Neuronal stem cell (in vitro differentiated cells): ENCODE results near the gene TPRN.

Experiments used
- DNase-seq: peaks from one replicate; pipeline ENCODE4 v3.0.0-alpha.2; 2013; ENCODE audit warnings: low spot score
- H2AFZ ChIP-seq: one replicate; pipeline ENCODE4 v1.6.1; 2013; ENCODE audit warnings: mild to moderate bottlenecking, low read length, inconsistent platforms
- H2AK5ac ChIP-seq: 2 replicates; pipeline ENCODE4 v1.6.1; 2013; ENCODE audit warnings: low read depth, mild to moderate bottlenecking, inconsistent platforms, low read length, moderate library complexity, mixed read lengths
- H2BK120ac ChIP-seq: 2 replicates; pipeline ENCODE4 v1.6.1; 2013; ENCODE audit warnings: low read depth, mild to moderate bottlenecking, inconsistent platforms, low read length, moderate library complexity, mixed read lengths
- H2BK12ac ChIP-seq: one replicate; pipeline ENCODE4 v1.6.1; 2013; ENCODE audit warnings: low read length, inconsistent platforms
- H2BK15ac ChIP-seq: 2 replicates; pipeline ENCODE4 v1.6.1; 2013; ENCODE audit warnings: mild to moderate bottlenecking, low read length, inconsistent platforms, mixed read lengths
- H2BK5ac ChIP-seq: one replicate; pipeline ENCODE4 v1.6.1; 2013; ENCODE audit warnings: inconsistent platforms, mild to moderate bottlenecking, low read length, moderate library complexity
- H3K14ac ChIP-seq: one replicate; pipeline ENCODE4 v1.6.1; 2013; ENCODE audit warnings: low read length, inconsistent platforms
- H3K18ac ChIP-seq: 2 replicates; pipeline ENCODE4 v1.6.1; 2013; ENCODE audit warnings: low read length, inconsistent platforms
- H3K23ac ChIP-seq: 2 replicates; pipeline ENCODE4 v1.6.1; 2013; ENCODE audit warnings: low read depth, mild to moderate bottlenecking, mixed read lengths, low read length, inconsistent platforms; ENCODE audit not compliant: poor library complexity
- H3K27ac ChIP-seq: replicated peaks from 3 replicates; pipeline ENCODE4 v1.5.1; 2013; ENCODE audit warnings: low read length, inconsistent platforms
- H3K27me3 ChIP-seq, 3 experiments: 2 replicates each; pipeline ENCODE4 v1.6.1; 2013; ENCODE audit warnings: low read length in 3 of 3, mild to moderate bottlenecking in 2 of 3, inconsistent platforms in 1 of 3, low read depth in 1 of 3, mixed read lengths in 1 of 3, moderate library complexity in 1 of 3; ENCODE audit not compliant: control insufficient read depth in 3 of 3, insufficient read depth in 3 of 3
- H3K36me3 ChIP-seq, 2 donors: replicated peaks in 1 of 2; 2 replicates each; pipeline ENCODE4 v1.6.1; 2013; ENCODE audit warnings: low read length in 2 of 2; ENCODE audit not compliant: control insufficient read depth in 2 of 2, insufficient read depth in 2 of 2
- H3K4ac ChIP-seq: 2 replicates; pipeline ENCODE4 v1.6.1; 2013; ENCODE audit warnings: inconsistent platforms, mild to moderate bottlenecking, low read length, moderate library complexity
- H3K4me1 ChIP-seq, 2 donors: 1 replicate in 1 of 2; 2 replicates in 1 of 2; pipeline ENCODE4 v1.6.1; 2013; ENCODE audit warnings: low read length in 2 of 2, low read depth in 1 of 2; ENCODE audit not compliant: control insufficient read depth in 2 of 2, insufficient read depth in 1 of 2
- H3K4me2 ChIP-seq: one replicate; pipeline ENCODE4 v1.6.1; 2013; ENCODE audit warnings: mild to moderate bottlenecking, low read length, inconsistent platforms; ENCODE audit not compliant: insufficient read depth, poor library complexity, severe bottlenecking
- H3K4me3 ChIP-seq, 2 donors: 2 replicates each; pipeline ENCODE4 v1.5.1; 2013; ENCODE audit warnings: low read length in 2 of 2, mild to moderate bottlenecking in 2 of 2, inconsistent platforms in 1 of 2, moderate library complexity in 1 of 2
- H3K79me1 ChIP-seq: one replicate; pipeline ENCODE4 v1.6.1; 2013; ENCODE audit warnings: low read depth, mild to moderate bottlenecking, inconsistent platforms, low read length, moderate library complexity
- H3K9ac ChIP-seq: one replicate; pipeline ENCODE4 v1.6.1; 2013; ENCODE audit warnings: mild to moderate bottlenecking, low read depth, low read length, inconsistent platforms; ENCODE audit not compliant: poor library complexity
- H3K9me3 ChIP-seq, 2 donors: replicated peaks in 1 of 2; 2 replicates each; pipeline versions ENCODE3 to v1.6.1; 2013; ENCODE audit warnings: low read length in 2 of 2, mild to moderate bottlenecking in 2 of 2, inconsistent platforms in 1 of 2, low read depth in 1 of 2, mixed read lengths in 1 of 2, moderate library complexity in 1 of 2; ENCODE audit not compliant: control insufficient read depth in 2 of 2, insufficient read depth in 1 of 2
- H4K8ac ChIP-seq: one replicate; pipeline ENCODE4 v1.6.1; 2013; ENCODE audit warnings: low read depth, mild to moderate bottlenecking, inconsistent platforms, low read length, moderate library complexity
- H4K91ac ChIP-seq: one replicate; pipeline ENCODE4 v1.6.1; 2013; ENCODE audit warnings: low read length, low read depth, mild to moderate bottlenecking, inconsistent platforms; ENCODE audit not compliant: poor library complexity
- WGBS, 2 donors: extraction: QIAGEN DNeasy Blood & Tissue Kit; methylation state at CpG; one replicate each; pipeline ENCODE4 v1.1.7; 2013; ENCODE audit warnings: missing lambda C conversion rate in 2 of 2, mixed read lengths in 1 of 2; ENCODE audit not compliant: insufficient read length in 2 of 2, insufficient replicate concordance in 1 of 2; ENCODE audit errors: extremely low coverage in 2 of 2; 5-methylcytosine and 5-hydroxymethylcytosine counted together

Gene TPRN

GRCh38 chr9:137226338-137227053, 26.0 kb upstream of the TPRN start:
- Histone ChIP-seq H3K4ac (peak overlapping the region; percentile 76), H2BK12ac (no peak overlapping the region), H4K8ac (no peak overlapping the region), H3K18ac (no peak overlapping the region), H4K91ac (peak overlapping the region; percentile 64), H3K9me3 (no peaks in the 10 kb centered on the region), H2BK120ac (no peak overlapping the region), H3K27me3 (peaks cover 3 to 10% (median 4%) of the 10 kb centered on the region in 3 experiments), H3K4me2 (no peak overlapping the region), H2AK5ac (peak overlapping the region; percentile 60), H3K4me3 (peak overlapping the region in 1 of 2 donors; percentile 41), H3K9ac (no peak overlapping the region), H3K27ac (no peak overlapping the region), H2BK15ac (peak overlapping the region; percentile 95), H3K79me1 (no peaks in the 10 kb centered on the region), H2BK5ac (no peak overlapping the region), H2AFZ (no peak overlapping the region), H3K14ac (no peak overlapping the region), H3K4me1 (peaks cover 9 to 15% of the 10 kb centered on the region in 2 donors), H3K23ac (peak overlapping the region; percentile 70), H3K36me3 (no peaks in the 10 kb centered on the region)
- no CpG with 5 or more reads among the region's 18 CpGs for WGBS, 2 donors
- DNase-seq = no peak

- no CpG with 5 or more reads among the region's 21 CpGs for WGBS, 2 donors
- no peak overlapping the region for H3K14ac ChIP-seq
- no peak for DNase-seq
These were observed 25.3 kb upstream of the TPRN start for GRCh38 chr9:137225699-137226331.

DNA sequence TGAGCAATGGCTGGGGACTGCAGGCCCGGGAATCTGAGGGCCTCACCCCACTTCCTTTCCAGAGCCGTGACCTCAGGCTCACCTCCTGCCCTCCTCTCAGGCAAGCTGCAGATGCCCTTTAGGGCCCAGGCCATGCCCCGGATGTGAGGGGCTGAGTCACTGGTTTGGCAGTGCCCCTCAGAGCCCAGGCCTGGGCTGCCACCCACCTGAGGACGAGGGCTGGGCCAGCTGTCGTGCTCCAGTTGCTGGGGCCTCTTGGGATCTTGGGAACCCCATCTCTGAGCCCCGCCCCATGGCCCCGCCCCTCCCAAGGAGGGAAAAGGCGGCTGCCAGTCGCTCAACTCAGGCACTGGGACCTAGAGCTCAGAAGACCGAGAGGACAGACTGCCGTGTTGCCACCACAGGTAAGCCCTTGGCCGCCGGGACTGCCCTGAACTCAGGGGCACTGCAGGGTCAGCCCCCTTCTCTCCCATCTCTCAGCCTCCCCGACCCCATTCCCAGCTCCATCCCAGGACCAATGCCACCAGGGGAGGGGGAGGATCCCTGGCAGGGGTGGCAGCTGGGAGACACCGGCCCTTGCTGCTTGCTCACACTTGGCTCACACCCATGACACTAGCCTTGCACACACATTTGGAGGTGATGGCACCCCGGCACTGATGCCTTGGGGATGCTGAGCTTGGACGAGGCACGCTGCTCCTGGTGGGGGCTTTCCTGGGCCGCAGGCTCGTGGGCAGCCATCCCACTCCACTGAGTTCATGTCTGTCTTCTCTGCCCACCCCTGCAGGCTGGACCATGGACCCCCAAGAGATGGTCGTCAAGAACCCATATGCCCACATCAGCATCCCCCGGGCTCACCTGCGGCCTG, 24.5 kb upstream of the TPRN start, which contains the start of gene CYSRT1:
Gene CYSRT1 (plus strand): TSS at position 345 of the 865 bp plus-strand sequence. CDS start 448 bp downstream, at position 793.
- H3K4ac ChIP-seq = no peak within 1 kb of the TSS
- no peaks in the 10 kb centered on the region for H3K9me3 ChIP-seq
- no peak within 1 kb of the TSS for H4K91ac ChIP-seq
- H2BK5ac ChIP-seq = no peak within 1 kb of the TSS
- H3K4me1 ChIP-seq = peaks cover 9 to 15% of the 10 kb centered on the region in 2 donors
- peak within 1 kb of the TSS; percentile 94 for H2AFZ ChIP-seq
- no peaks in the 10 kb centered on the region for H3K36me3 ChIP-seq
- H4K8ac ChIP-seq = no peak within 1 kb of the TSS
- DNase-seq = no peak
- H2BK12ac ChIP-seq = peak within 1 kb of the TSS; percentile 50
- peak within 1 kb of the TSS; percentile 35 for H3K23ac ChIP-seq
- H2BK120ac ChIP-seq = no peak within 1 kb of the TSS
- H3K14ac ChIP-seq = no peak within 1 kb of the TSS
- no peak within 1 kb of the TSS for H3K18ac ChIP-seq
- H2AK5ac ChIP-seq = no peak within 1 kb of the TSS
- peaks cover 6% of the 10 kb centered on the region for H3K79me1 ChIP-seq
- peak within 1 kb of the TSS; percentile 83 to 93 for H3K4me3 ChIP-seq
- H2BK15ac ChIP-seq = peak within 1 kb of the TSS; percentile 37
- H3K27ac ChIP-seq = no peak within 1 kb of the TSS
- H3K9ac ChIP-seq = peak within 1 kb of the TSS; percentile 99
- peak within 1 kb of the TSS; percentile 89 for H3K4me2 ChIP-seq
- WGBS, 2 donors = no CpG with 5 or more reads among the region's 23 CpGs
- H3K27me3 ChIP-seq = peaks cover 2 to 10% (median 3%) of the 10 kb centered on the region in 3 experiments

More at GRCh38 chr9:137225699-137226331, 25.3 kb upstream of the TPRN start:
- H4K91ac ChIP-seq = no peak overlapping the region
- no peaks in the 10 kb centered on the region for H3K9me3 ChIP-seq
- no peak overlapping the region for H3K4me2 ChIP-seq
- no peak overlapping the region for H4K8ac ChIP-seq
- H3K27me3 ChIP-seq = peaks cover 3 to 10% (median 4%) of the 10 kb centered on the region in 3 experiments
- no peak overlapping the region for H2BK15ac ChIP-seq
- peaks cover 9 to 15% of the 10 kb centered on the region in 2 donors for H3K4me1 ChIP-seq
- no peak overlapping the region for H2BK5ac ChIP-seq
- no peak overlapping the region for H2BK12ac ChIP-seq
- no peak overlapping the region for H3K18ac ChIP-seq
- H3K4ac ChIP-seq = no peak overlapping the region
- no peaks in the 10 kb centered on the region for H3K36me3 ChIP-seq
- no peak overlapping the region for H2AK5ac ChIP-seq
- no peaks in the 10 kb centered on the region for H3K79me1 ChIP-seq
- H2BK120ac ChIP-seq = no peak overlapping the region
- H3K4me3 ChIP-seq = no peak overlapping the region
- H3K27ac ChIP-seq = no peak overlapping the region
- H2AFZ ChIP-seq = no peak overlapping the region
- H3K23ac ChIP-seq = no peak overlapping the region
- peak overlapping the region; percentile 70 for H3K9ac ChIP-seq
